PFSK-1 (cell line): ENCODE measurements around the gene RPL41.

Source experiments
- FOXP2 ChIP-seq: optimal IDR thresholded peaks from 2 replicates; pipeline ENCODE3; 2011; ENCODE audit warnings: borderline replicate concordance, control low read depth, inconsistent platforms; ENCODE audit not compliant: insufficient read depth; ENCODE audit errors: extremely low read length, extremely low read depth
- POLR2AphosphoS5 ChIP-seq: IDR thresholded peaks from 2 replicates; pipeline ENCODE4 v1.6.1; 2012; ENCODE audit warnings: low read depth, mild to moderate bottlenecking, control low read depth, low read length, moderate library complexity
- REST ChIP-seq, 2 experiments: IDR thresholded peaks; 2 replicates each; pipeline versions ENCODE4 v1.6.1 to v1.8.0; 2011 to 2012; ENCODE audit warnings: low read depth in 2 of 2, low read length in 2 of 2, control low read depth in 1 of 2, inconsistent platforms in 1 of 2, mild to moderate bottlenecking in 1 of 2, moderate library complexity in 1 of 2; ENCODE audit not compliant: insufficient read depth in 1 of 2
- SIN3A ChIP-seq: IDR thresholded peaks from 2 replicates; pipeline ENCODE4 v1.6.1; 2012; ENCODE audit warnings: mild to moderate bottlenecking, low read length, moderate library complexity, borderline replicate concordance; ENCODE audit not compliant: insufficient read depth
- TAF1 ChIP-seq: IDR thresholded peaks from 2 replicates; pipeline ENCODE4 v1.6.1; 2012; ENCODE audit warnings: low read length, control low read depth, borderline replicate concordance; ENCODE audit not compliant: insufficient read depth

DNA sequence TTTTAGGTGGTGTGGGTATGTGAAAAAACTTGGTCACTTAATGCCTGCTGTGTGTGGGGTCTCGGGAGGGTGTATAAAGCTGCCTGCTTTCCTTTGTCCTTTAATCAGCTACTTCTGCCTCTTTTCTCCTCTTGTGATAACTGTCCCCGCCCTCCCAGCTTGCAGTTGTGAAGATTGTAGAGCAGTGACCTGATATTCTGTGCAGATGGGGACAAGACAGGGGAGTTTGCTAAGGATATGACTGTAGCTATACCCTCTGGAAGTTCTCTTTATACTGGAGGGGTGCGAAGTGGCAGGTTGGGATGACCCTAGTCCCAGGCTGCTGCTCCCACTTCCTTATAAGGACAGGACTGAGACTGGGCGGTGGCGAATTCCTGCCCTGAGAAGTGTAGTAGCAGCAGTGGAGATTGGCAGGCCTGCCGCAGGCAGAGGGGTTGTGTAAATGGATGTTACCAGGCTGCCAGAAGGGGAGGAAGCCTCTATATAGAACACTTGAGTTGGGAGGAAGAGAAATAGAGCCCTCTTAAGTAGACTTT lies 42.6 kb downstream of the RPL41 start:
- TF ChIP-seq SIN3A (no peak), FOXP2 (no peak), POLR2AphosphoS5 (no peak; the same call in 1 of the 2 replicates), TAF1 (no peak), REST (IDR thresholded peaks at IDR 0.05; ENCODE audit: insufficient read depth in 1 of 2, low read depth in 2 of 2, low read length in 2 of 2) (no peak)
